Keratinocyte (primary cell): ENCODE data around the gene NUMB. TPM values are rescaled to one million over a fixed set of nuclear protein-coding genes. Genes with fewer than 3 reads are reported as not detected.

Source experiments
- DNase-seq: peaks from one replicate; pipeline ENCODE4 v3.0.0-alpha.2; 2011; ENCODE audit warnings: low read depth, missing footprints, low spot score
- FAIRE-seq: peaks from 2 replicates; lab custom pipeline; 2011; peaks lifted over from hg19 to GRCh38; lab: Jason Lieb, UNC
- H2AFZ ChIP-seq: 2 replicates; pipeline ENCODE4 v1.6.0; 2012; ENCODE audit warnings: low read length, control low read depth, inconsistent platforms; ENCODE audit not compliant: control insufficient read depth
- H3K27ac ChIP-seq: 2 replicates; pipeline ENCODE4 v1.5.1; 2011; ENCODE audit warnings: low read length; ENCODE audit not compliant: control insufficient read depth, insufficient read depth
- H3K27me3 ChIP-seq: 3 replicates; pipeline ENCODE4 v1.6.0; 2011; ENCODE audit warnings: low read length; ENCODE audit not compliant: control insufficient read depth, insufficient read depth; ENCODE audit errors: extremely low read depth
- H3K36me3 ChIP-seq, 2 experiments: 2 replicates in 1 of 2; 3 replicates in 1 of 2; pipeline ENCODE4 v1.5.1; 2011; ENCODE audit warnings: low read length in 2 of 2, mild to moderate bottlenecking in 1 of 2; ENCODE audit not compliant: control insufficient read depth in 2 of 2, insufficient read depth in 2 of 2; ENCODE audit errors: extremely low read depth in 1 of 2
- H3K4me1 ChIP-seq: 3 replicates; pipeline ENCODE4 v1.5.1; 2011; ENCODE audit warnings: low read length; ENCODE audit not compliant: control insufficient read depth, insufficient read depth; ENCODE audit errors: extremely low read depth
- H3K4me2 ChIP-seq: 3 replicates; pipeline ENCODE4 v1.6.0; 2011; ENCODE audit warnings: low read depth, low read length; ENCODE audit not compliant: control insufficient read depth, insufficient read depth; ENCODE audit errors: extremely low read depth
- H3K4me3 ChIP-seq, 3 experiments: fragments of 200-600 bp in 1 of 3; sonication (generic) in 1 of 3; 2 replicates in 2 of 3; 3 replicates in 1 of 3; pipeline ENCODE4 v1.5.1; 2011 to 2016; ENCODE audit warnings: low read length in 3 of 3, mild to moderate bottlenecking in 3 of 3, control low read depth in 2 of 3, inconsistent platforms in 1 of 3, low read depth in 1 of 3, mixed read lengths in 1 of 3, mixed run types in 1 of 3, moderate library complexity in 1 of 3; ENCODE audit not compliant: control insufficient read depth in 2 of 3, insufficient read depth in 2 of 3; ENCODE audit errors: extremely low read depth in 1 of 3
- H3K79me2 ChIP-seq: 2 replicates; pipeline ENCODE4 v1.6.0; 2012; ENCODE audit warnings: low read length; ENCODE audit not compliant: control insufficient read depth, insufficient read depth
- H3K9ac ChIP-seq: 3 replicates; pipeline ENCODE4 v1.6.0; 2011; ENCODE audit warnings: low read length; ENCODE audit not compliant: control insufficient read depth, insufficient read depth; ENCODE audit errors: extremely low read depth
- H3K9me1 ChIP-seq: 3 replicates; pipeline ENCODE4 v1.6.0; 2011; ENCODE audit warnings: low read length; ENCODE audit not compliant: control insufficient read depth, insufficient read depth; ENCODE audit errors: extremely low read depth
- H3K9me3 ChIP-seq: 2 replicates; pipeline ENCODE4 v1.5.1; 2012; ENCODE audit warnings: low read depth, low read length; ENCODE audit not compliant: control insufficient read depth
- H4K20me1 ChIP-seq: 3 replicates; pipeline ENCODE4 v1.6.0; 2011; ENCODE audit warnings: low read length; ENCODE audit not compliant: control insufficient read depth, insufficient read depth; ENCODE audit errors: extremely low read depth
- EZH2 ChIP-seq: IDR thresholded peaks from one replicate; pipeline ENCODE4 v1.6.1; 2012; ENCODE audit warnings: inconsistent platforms, mild to moderate bottlenecking, low read length, moderate library complexity
- dilution Hi-C: fragments of 300-500 bp; cut with MboI; formaldehyde crosslinking; loops from one replicate; pipeline ENCODE4 v1.7.0; 2020; ENCODE audit warnings: low sequenced_read_pairs; ENCODE audit not compliant: extremely low pct_ligation_motif_present
- polyA plus RNA-seq, 5 experiments: library from polyadenylated mRNA; depleted of rRNA in 3 of 5; stranded (reverse) in 3 of 5; stranded (forward) in 1 of 5; unstranded in 1 of 5; fragments of >200 nt; gene quantifications; 1 replicate in 1 of 5; 2 replicates in 3 of 5; 3 replicates in 1 of 5; pipeline versions ENCODE4 v1.2.1 to v1.2.3, GENCODE V29; 2011 to 2012; ENCODE audit warnings: missing spikeins in 2 of 5, low read depth in 1 of 5, low replicate concordance in 1 of 5
- TF ChIP-seq, protein P1 (sequence below), 3 experiments: IDR thresholded peaks in 1 of 3; conservative IDR thresholded peaks in 1 of 3; optimal IDR thresholded peaks in 1 of 3; 2 replicates in 2 of 3; 3 replicates in 1 of 3; pipeline versions ENCODE3 to v1.5.1; 2011; ENCODE audit warnings: low read length in 3 of 3, mild to moderate bottlenecking in 3 of 3, moderate library complexity in 2 of 3, control low read depth in 1 of 3, inconsistent platforms in 1 of 3; ENCODE audit not compliant: insufficient read depth in 2 of 3; ENCODE audit errors: extremely low read depth in 1 of 3

Gene NUMB
- polyA plus RNA-seq, 1 donor (not counting 4 experiments of a cell fraction or from before 2014, with no cell fraction given) = 110 TPM

DNA sequence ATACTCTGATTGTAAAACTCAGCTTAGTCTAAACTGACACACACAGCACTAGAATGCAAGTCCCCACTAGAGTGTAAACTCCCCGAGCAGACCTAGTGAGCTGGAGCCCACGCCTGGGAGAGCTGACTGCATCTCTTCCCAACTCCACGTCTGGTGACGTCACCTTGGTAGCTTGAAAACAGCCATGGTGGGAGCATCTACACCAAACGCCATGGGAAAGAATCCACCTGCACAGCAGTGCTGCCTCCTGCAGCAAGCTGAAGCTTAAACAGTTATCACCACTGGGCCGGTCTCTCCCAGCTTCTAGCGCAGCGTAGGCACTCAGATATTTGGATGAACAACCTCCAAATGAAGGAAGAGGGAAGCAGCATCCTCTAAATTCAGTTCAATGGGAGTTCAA, 225.4 kb downstream of the NUMB start:
- no peak overlapping the region for H3K27ac ChIP-seq
- TF ChIP-seq, protein P1, sequence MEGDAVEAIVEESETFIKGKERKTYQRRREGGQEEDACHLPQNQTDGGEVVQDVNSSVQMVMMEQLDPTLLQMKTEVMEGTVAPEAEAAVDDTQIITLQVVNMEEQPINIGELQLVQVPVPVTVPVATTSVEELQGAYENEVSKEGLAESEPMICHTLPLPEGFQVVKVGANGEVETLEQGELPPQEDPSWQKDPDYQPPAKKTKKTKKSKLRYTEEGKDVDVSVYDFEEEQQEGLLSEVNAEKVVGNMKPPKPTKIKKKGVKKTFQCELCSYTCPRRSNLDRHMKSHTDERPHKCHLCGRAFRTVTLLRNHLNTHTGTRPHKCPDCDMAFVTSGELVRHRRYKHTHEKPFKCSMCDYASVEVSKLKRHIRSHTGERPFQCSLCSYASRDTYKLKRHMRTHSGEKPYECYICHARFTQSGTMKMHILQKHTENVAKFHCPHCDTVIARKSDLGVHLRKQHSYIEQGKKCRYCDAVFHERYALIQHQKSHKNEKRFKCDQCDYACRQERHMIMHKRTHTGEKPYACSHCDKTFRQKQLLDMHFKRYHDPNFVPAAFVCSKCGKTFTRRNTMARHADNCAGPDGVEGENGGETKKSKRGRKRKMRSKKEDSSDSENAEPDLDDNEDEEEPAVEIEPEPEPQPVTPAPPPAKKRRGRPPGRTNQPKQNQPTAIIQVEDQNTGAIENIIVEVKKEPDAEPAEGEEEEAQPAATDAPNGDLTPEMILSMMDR (optimal IDR thresholded peaks at IDR 0.05 in 1 of 3, IDR thresholded peaks at IDR 0.05 in 1 of 3, conservative IDR thresholded peaks at IDR 0.05 in 1 of 3; ENCODE audit: extremely low read depth in 1 of 3, insufficient read depth in 2 of 3, low read length in 3 of 3) = no peak
- no peak for TF ChIP-seq EZH2
- peaks cover 61% of the 10 kb centered on the region for H3K27me3 ChIP-seq
- no peak overlapping the region for H3K4me3 ChIP-seq
- no peaks in the 10 kb centered on the region for H3K36me3 ChIP-seq
- no peak overlapping the region for H3K4me2 ChIP-seq
- DNase-seq (no peak), FAIRE-seq (no peak)
- no peak overlapping the region for H3K9ac ChIP-seq
- H3K9me1 ChIP-seq = no peaks in the 10 kb centered on the region
- peaks cover 12% of the 10 kb centered on the region for H3K4me1 ChIP-seq
- H3K79me2 ChIP-seq = no peaks in the 10 kb centered on the region
- no peaks in the 10 kb centered on the region for H3K9me3 ChIP-seq
- H2AFZ ChIP-seq = no peak overlapping the region
- H4K20me1 ChIP-seq = peaks cover 3% of the 10 kb centered on the region
- dilution Hi-C loops = no loop called here

- Histone ChIP-seq H3K4me3 (no peak overlapping the region), H3K4me1 (peaks cover 15% of the 10 kb centered on the region), H4K20me1 (peaks cover 2% of the 10 kb centered on the region), H3K27ac (no peak overlapping the region), H2AFZ (no peak overlapping the region), H3K79me2 (no peaks in the 10 kb centered on the region), H3K9me3 (no peaks in the 10 kb centered on the region), H3K27me3 (peaks cover 53% of the 10 kb centered on the region), H3K4me2 (no peak overlapping the region), H3K9me1 (no peaks in the 10 kb centered on the region), H3K9ac (no peak overlapping the region), H3K36me3 (no peaks in the 10 kb centered on the region)
- FAIRE-seq = no peak
- no peak for TF ChIP-seq EZH2
- TF ChIP-seq, protein P1 (optimal IDR thresholded peaks at IDR 0.05 in 1 of 3, IDR thresholded peaks at IDR 0.05 in 1 of 3, conservative IDR thresholded peaks at IDR 0.05 in 1 of 3; ENCODE audit: extremely low read depth in 1 of 3, insufficient read depth in 2 of 3, low read length in 3 of 3) = peak; percentile 16 to 52 (median 28)
- dilution Hi-C loops = no loop called here
- no peak for DNase-seq
These were observed 226.1 kb downstream of the NUMB start for GRCh38 chr14:73231981-73232851.
